GM19468 (cell line): Measurements from ENCODE around the gene SPSB4.

Experiments used
- ATAC-seq: cut with Tn5 transposase; IDR thresholded peaks from one replicate; pipeline ENCODE4 v1.9.1; 2021; ENCODE audit warnings: mild to moderate bottlenecking, moderate library complexity, moderate number of reproducible peaks; ENCODE audit not compliant: unreplicated experiment; ENCODE audit errors: extremely low read depth

SPSB4 gene

GRCh38 chr3:141092663-141093062, 41.5 kb downstream of the SPSB4 start:
- ATAC-seq: no peak

- no peak for ATAC-seq
Observed at GRCh38 chr3:141093397-141093796, 42.2 kb downstream of the SPSB4 start.

- ATAC-seq: no peak
Observed at GRCh38 chr3:141093971-141094684, 43.0 kb downstream of the SPSB4 start.

- ATAC-seq: no peak
Observed at GRCh38 chr3:141094790-141095545, 43.8 kb downstream of the SPSB4 start.

GRCh38 chr3:141095546-141095937, 44.4 kb downstream of the SPSB4 start:
- ATAC-seq: no peak

- no peak for ATAC-seq
Observed at GRCh38 chr3:141096164-141096563, 45.0 kb downstream of the SPSB4 start.

GRCh38 chr3:141096981-141097380, 45.8 kb downstream of the SPSB4 start:
- ATAC-seq: no peak

- ATAC-seq: no peak
Observed at GRCh38 chr3:141100112-141100511, 49.0 kb downstream of the SPSB4 start.

GRCh38 chr3:141100531-141101320, 49.6 kb downstream of the SPSB4 start:
- ATAC-seq: no peak

GRCh38 chr3:141102372-141102771, 51.2 kb downstream of the SPSB4 start:
- no peak for ATAC-seq

GRCh38 chr3:141103067-141103466, 51.9 kb downstream of the SPSB4 start:
- ATAC-seq: no peak

- no peak for ATAC-seq
Observed at GRCh38 chr3:141103503-141103902, 52.4 kb downstream of the SPSB4 start.

- no peak for ATAC-seq
Observed at GRCh38 chr3:141104151-141104821, 53.1 kb downstream of the SPSB4 start.

- ATAC-seq: no peak
Observed at GRCh38 chr3:141105828-141106628, 54.9 kb downstream of the SPSB4 start.

GRCh38 chr3:141106842-141107241, 55.7 kb downstream of the SPSB4 start:
- ATAC-seq: no peak

- ATAC-seq: no peak
Observed at GRCh38 chr3:141108039-141108438, 56.9 kb downstream of the SPSB4 start.

GRCh38 chr3:141109751-141110150, 58.6 kb downstream of the SPSB4 start:
- no peak for ATAC-seq

- ATAC-seq: no peak
Observed at GRCh38 chr3:141110322-141110721, 59.2 kb downstream of the SPSB4 start.

GRCh38 chr3:141111364-141112155, 60.4 kb downstream of the SPSB4 start:
- ATAC-seq: no peak
